Measurements from ENCODE around the gene EFHC2. TPM values are rescaled to one million over a fixed set of nuclear protein-coding genes. Genes with fewer than 3 reads are reported as not detected.

Gene EFHC2
- total RNA-seq, 1 experiment from 2014 or later: 1.1 TPM

DNA sequence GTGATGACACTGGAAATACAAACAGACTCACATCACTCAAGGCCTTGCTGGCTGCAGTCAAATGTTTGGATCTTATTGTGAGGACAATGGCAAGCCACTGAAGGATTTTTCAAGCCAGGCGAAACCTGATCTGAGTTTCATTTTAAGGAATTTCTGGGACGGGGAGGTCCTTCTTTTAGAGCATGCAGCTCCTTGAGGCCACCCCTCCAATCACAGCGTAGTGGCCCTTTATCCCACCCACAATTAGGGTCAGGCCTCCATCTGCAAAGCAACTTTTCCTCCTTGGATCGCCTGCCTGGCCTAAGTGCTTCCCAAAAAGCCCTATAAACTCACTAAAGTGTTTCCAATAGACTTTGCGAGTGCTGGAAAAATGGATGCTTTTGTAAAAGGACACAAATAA lies 115.5 kb downstream of the EFHC2 start:
- peaks cover 2% of the 10 kb centered on the region for H3K23me2 ChIP-seq (ENCODE audit: insufficient read length, low read depth, low read length, poor library complexity, severe bottlenecking)
- H2BK20ac ChIP-seq (ENCODE audit: low read depth, low read length, poor library complexity, severe bottlenecking): no peak overlapping the region
- H3K27ac ChIP-seq (ENCODE audit: insufficient read length, low read depth, low read length): no peak overlapping the region
- no peak overlapping the region for H2AK5ac ChIP-seq (ENCODE audit: insufficient read length, low read length)
- peaks cover 8 to 10% of the 10 kb centered on the region in 2 experiments for H3K4me1 Mint-ChIP-seq
- H3K9me3 Mint-ChIP-seq: peaks cover 78 to 82% of the 10 kb centered on the region in 2 experiments
- H2AFZ ChIP-seq (ENCODE audit: low read length): no peak overlapping the region
- H3K4me1 ChIP-seq (ENCODE audit: insufficient read depth, low read length): no peaks in the 10 kb centered on the region
- WGBS (ENCODE audit: extremely low coverage, insufficient read length, low lambda C conversion rate): no CpG with 5 or more reads among the region's 5 CpGs
- no peak overlapping the region for H3K27ac Mint-ChIP-seq
- H3T11ph ChIP-seq (ENCODE audit: low read length): no peak overlapping the region
- DNase-seq: peak; percentile 34
- H2BK5ac ChIP-seq (ENCODE audit: insufficient read length, low read length): no peak overlapping the region
- no peak overlapping the region for H2BK15ac ChIP-seq (ENCODE audit: low read depth, low read length)
- no peak overlapping the region for H4K5ac ChIP-seq (ENCODE audit: insufficient read length, low read depth, low read length)
- no peaks in the 10 kb centered on the region for H3K27me3 ChIP-seq (ENCODE audit: insufficient read depth, low read length)
- H2BK120ac ChIP-seq (ENCODE audit: low read depth, low read length, poor library complexity, severe bottlenecking): no peak overlapping the region
- H4K20me1 ChIP-seq (ENCODE audit: control insufficient read depth, insufficient read depth, insufficient read length): no peaks in the 10 kb centered on the region
- H3K27me3 Mint-ChIP-seq (ENCODE audit: low read depth): no peaks in the 10 kb centered on the region; the same call in 1 of the 2 replicates
- no peak overlapping the region for H2BK12ac ChIP-seq (ENCODE audit: insufficient read length, low read depth, low read length)
- no peak overlapping the region for H3K18ac ChIP-seq (ENCODE audit: insufficient read length, low read depth, low read length)
- H4K91ac ChIP-seq (ENCODE audit: insufficient read length, low read depth, low read length): no peak overlapping the region
- H3K79me2 ChIP-seq (ENCODE audit: insufficient read depth, low read length): no peaks in the 10 kb centered on the region
- no peak overlapping the region for H3K23ac ChIP-seq (ENCODE audit: insufficient read length, low read depth, low read length)
- no peak overlapping the region for H3K4ac ChIP-seq (ENCODE audit: low read depth, low read length)
- no peak overlapping the region for H3K14ac ChIP-seq (ENCODE audit: insufficient read depth, low read length)
- TF ChIP-seq, protein P1, sequence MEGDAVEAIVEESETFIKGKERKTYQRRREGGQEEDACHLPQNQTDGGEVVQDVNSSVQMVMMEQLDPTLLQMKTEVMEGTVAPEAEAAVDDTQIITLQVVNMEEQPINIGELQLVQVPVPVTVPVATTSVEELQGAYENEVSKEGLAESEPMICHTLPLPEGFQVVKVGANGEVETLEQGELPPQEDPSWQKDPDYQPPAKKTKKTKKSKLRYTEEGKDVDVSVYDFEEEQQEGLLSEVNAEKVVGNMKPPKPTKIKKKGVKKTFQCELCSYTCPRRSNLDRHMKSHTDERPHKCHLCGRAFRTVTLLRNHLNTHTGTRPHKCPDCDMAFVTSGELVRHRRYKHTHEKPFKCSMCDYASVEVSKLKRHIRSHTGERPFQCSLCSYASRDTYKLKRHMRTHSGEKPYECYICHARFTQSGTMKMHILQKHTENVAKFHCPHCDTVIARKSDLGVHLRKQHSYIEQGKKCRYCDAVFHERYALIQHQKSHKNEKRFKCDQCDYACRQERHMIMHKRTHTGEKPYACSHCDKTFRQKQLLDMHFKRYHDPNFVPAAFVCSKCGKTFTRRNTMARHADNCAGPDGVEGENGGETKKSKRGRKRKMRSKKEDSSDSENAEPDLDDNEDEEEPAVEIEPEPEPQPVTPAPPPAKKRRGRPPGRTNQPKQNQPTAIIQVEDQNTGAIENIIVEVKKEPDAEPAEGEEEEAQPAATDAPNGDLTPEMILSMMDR (conservative IDR thresholded peaks at IDR 0.05): no peak
- H3K4me2 ChIP-seq (ENCODE audit: insufficient read depth, insufficient read length, low read length): no peak overlapping the region
- no peaks in the 10 kb centered on the region; a peak in 3 of 7 replicates for H3K36me3 Mint-ChIP-seq (ENCODE audit: insufficient read depth in 1 of 3, low read depth in 3 of 3)
- no peak overlapping the region for H3K56ac ChIP-seq (ENCODE audit: insufficient read length, low read depth, low read length)
- no peak overlapping the region for H4K8ac ChIP-seq (replicated peaks; ENCODE audit: insufficient read length, low read depth, low read length)
- no peak overlapping the region; a peak in 1 of 5 replicates for H3K4me3 Mint-ChIP-seq
- no peaks in the 10 kb centered on the region for H3K79me1 ChIP-seq (ENCODE audit: insufficient read depth, low read depth, low read length, poor library complexity, severe bottlenecking)
- H3K9ac ChIP-seq (ENCODE audit: extremely low read depth, insufficient read length, low read length): no peak overlapping the region
- H3K9me3 ChIP-seq (ENCODE audit: control insufficient read depth, low read depth, low read length): peaks cover 64% of the 10 kb centered on the region
